Coronary artery (tissue), 2 donors: ENCODE measurements around the gene GYPA.
"Not testable (repeated sequence)": the region's sequence is repeated elsewhere in the genome, so short reads cannot be mapped to it uniquely, and the experiment has no call there.

Experiments used
- DNase-seq: peaks from one replicate; pipeline ENCODE4 v3.0.0-alpha.2; 2017; ENCODE audit warnings: low spot score
- H3K27ac ChIP-seq, 2 donors: fragments of 200-600 bp; sonication (generic); one replicate each; pipeline ENCODE4 v1.5.1; 2016 to 2019
- H3K4me3 ChIP-seq: fragments of 200-600 bp; sonication (generic); 2 replicates; pipeline ENCODE4 v1.5.1; 2016; ENCODE audit warnings: mild to moderate bottlenecking, moderate library complexity
- TF ChIP-seq, protein P1 (sequence below): fragments of 200-600 bp; sonication (generic); IDR thresholded peaks from one replicate; pipeline ENCODE4 v1.5.1; 2019; ENCODE audit warnings: antibody characterized with exemption

GYPA gene

GRCh38 chr4:144178414-144178813 is 37.9 kb upstream of the GYPA start:
- no peak for DNase-seq
- Histone ChIP-seq H3K4me3 (no peak overlapping the region), H3K27ac (no peak overlapping the region)
- TF ChIP-seq, protein P1, sequence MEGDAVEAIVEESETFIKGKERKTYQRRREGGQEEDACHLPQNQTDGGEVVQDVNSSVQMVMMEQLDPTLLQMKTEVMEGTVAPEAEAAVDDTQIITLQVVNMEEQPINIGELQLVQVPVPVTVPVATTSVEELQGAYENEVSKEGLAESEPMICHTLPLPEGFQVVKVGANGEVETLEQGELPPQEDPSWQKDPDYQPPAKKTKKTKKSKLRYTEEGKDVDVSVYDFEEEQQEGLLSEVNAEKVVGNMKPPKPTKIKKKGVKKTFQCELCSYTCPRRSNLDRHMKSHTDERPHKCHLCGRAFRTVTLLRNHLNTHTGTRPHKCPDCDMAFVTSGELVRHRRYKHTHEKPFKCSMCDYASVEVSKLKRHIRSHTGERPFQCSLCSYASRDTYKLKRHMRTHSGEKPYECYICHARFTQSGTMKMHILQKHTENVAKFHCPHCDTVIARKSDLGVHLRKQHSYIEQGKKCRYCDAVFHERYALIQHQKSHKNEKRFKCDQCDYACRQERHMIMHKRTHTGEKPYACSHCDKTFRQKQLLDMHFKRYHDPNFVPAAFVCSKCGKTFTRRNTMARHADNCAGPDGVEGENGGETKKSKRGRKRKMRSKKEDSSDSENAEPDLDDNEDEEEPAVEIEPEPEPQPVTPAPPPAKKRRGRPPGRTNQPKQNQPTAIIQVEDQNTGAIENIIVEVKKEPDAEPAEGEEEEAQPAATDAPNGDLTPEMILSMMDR = no peak

DNA sequence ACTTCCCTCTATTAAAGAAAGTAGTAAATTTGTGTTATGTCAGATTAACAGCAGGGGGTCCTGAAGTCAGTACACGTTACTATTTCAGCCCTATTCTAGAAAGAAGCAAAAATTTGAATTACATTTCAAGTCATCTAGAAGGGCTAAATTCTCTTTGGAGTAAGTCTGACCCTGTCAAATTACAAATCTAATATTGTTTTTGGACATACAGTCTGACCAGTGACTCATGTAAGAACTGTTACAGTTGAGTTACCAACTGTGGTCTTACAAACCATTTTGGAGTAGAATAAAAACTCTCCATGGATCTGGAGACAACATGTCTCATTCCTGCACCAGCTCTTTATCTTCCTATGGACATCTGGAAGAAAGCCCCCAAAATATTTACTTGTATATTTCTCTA is 36.0 kb upstream of the GYPA start:
- TF ChIP-seq, protein P1 = no peak
- no peak for DNase-seq
- Histone ChIP-seq H3K27ac (no peak overlapping the region), H3K4me3 (no peak overlapping the region)

- H3K4me3 ChIP-seq = no peak overlapping the region
- H3K27ac ChIP-seq = no peak overlapping the region
- no peak for DNase-seq
- TF ChIP-seq, protein P1 = no peak
Measured at GRCh38 chr4:144174401-144175067, 34.0 kb upstream of the GYPA start.

DNA sequence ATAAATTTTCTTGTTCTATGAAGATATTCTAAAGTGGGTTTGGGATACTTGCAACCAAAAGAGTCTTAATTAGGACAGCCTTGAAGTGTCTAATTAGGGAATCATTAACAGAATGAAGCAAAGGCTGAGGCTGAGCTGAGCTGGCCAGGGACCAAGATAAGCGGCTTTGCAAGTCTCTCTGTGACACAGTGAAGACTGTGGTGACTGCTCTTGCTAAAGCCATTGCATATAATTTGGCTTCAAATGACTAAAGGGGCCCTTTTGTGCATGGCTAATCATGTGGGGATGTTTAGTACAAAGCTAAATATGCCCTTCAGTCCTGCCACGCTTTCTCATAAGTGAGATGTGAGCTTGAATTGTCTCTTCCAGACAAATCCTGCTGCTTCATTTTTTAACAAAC is 31.2 kb upstream of the GYPA start:
- TF ChIP-seq, protein P1 = no peak
- DNase-seq = no peak
- Histone ChIP-seq H3K27ac (no peak overlapping the region), H3K4me3 (no peak overlapping the region)

DNA sequence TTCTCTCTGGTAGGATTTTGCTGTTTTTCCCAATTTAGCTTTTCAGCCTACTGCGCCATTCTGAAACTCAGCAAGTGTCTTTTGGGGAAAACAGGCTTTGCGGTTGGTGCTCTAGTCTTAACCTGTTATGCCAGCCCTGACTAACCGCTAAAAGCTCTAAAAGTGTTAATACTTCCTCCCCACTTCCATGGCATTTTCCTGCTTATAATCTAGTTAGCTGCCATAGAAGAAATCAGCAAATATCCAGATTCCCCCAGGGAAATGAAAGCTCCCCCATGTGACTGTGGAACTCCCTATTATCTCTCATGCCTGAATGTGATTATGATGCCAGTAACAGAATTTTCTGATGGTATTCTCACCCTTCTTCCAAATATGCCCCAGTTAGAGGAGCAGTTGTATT is 28.7 kb upstream of the GYPA start:
- TF ChIP-seq, protein P1 = no peak
- no peak overlapping the region for H3K4me3 ChIP-seq
- no peak for DNase-seq

GRCh38 chr4:144154044-144154443 is 13.5 kb upstream of the GYPA start:
- DNase-seq = no peak
- Histone ChIP-seq H3K27ac (no peak overlapping the region), H3K4me3 (no peak overlapping the region)
- TF ChIP-seq, protein P1 = no peak

More for the DNA sequence above, 28.7 kb upstream of the GYPA start:
- no peak overlapping the region for H3K27ac ChIP-seq

DNA sequence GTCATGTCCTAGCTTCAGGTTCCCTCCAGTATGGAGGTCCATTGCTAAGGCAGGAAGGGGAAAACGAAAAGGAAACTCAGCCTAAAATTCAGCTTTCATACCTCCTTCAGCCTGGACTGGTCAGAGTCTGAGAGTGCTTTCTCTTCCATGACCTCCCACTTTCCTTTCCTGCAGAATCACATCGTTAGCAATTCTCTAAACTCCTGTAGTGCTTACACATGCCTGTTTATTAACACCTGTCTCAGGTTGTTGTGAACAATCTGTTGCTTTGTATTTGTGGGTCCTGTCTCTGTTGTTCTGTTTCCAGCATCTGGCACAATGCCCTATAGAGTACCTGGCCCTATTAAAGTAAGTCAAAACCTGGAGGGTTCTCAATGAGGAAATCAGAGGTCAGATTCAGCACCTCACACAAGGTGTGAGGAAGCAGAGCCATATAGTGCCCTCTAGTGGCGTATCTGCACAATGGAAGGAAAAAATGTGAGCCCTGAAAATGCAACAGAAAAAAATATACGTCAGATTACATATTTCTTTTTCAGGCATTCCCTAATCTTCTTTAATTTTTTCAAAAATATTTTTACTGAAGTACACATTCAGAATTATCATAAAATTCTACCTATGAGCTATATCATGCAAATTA is 2.3 kb upstream of the GYPA start:
- H3K27ac ChIP-seq, DNase-seq, H3K4me3 ChIP-seq: not testable (repeated sequence)
